ENCODE data around the gene NFKBIL1. TPM values are rescaled to one million over a fixed set of nuclear protein-coding genes. Genes with fewer than 3 reads are reported as not detected.

NFKBIL1 gene
- total RNA-seq, 2 donors from 2014 or later = 17.4 to 26.3 TPM

DNA sequence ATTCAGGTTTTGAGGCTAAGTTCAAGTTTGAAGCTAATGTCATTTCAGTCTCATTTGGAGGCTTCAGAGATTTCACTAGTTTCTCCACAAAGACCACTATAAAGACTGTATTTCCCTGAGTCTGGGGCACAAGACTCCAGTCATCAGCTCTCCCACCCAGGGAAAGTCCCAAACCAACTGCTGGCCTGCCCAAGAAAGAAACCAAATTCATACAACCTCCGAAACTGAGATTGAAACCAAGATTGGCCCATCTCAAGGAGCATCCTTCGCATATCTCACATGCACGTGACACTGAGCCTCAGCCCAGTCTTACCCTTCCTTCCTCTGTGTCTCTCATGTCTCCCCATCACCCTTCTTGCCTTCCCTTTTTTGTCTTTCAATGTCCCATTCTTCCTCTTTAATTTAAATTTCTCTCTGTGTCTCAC lies 21.1 kb downstream of the NFKBIL1 start:
- H3K9me3 Mint-ChIP-seq = no peaks in the 10 kb centered on the region
- peaks cover 4% of the 10 kb centered on the region for H3K4me1 Mint-ChIP-seq
- Histone ChIP-seq H3K4me3 (ENCODE audit: low read length) (no peak overlapping the region), H3K9ac (ENCODE audit: extremely low read depth, low read length, poor library complexity, severe bottlenecking) (no peak overlapping the region), H3K27ac (ENCODE audit: low read depth, low read length) (no peak overlapping the region), H3K27me3 (ENCODE audit: control insufficient read depth, insufficient read depth, low read length, poor library complexity, severe bottlenecking) (no peaks in the 10 kb centered on the region), H3K9me3 (ENCODE audit: control insufficient read depth, low read length) (no peaks in the 10 kb centered on the region), H3K36me3 (ENCODE audit: control insufficient read depth, insufficient read depth, low read length) (no peaks in the 10 kb centered on the region), H3K4me1 (ENCODE audit: control insufficient read depth, insufficient read depth, low read length) (no peaks in the 10 kb centered on the region)
- no peaks in the 10 kb centered on the region for H3K36me3 Mint-ChIP-seq (ENCODE audit: low read depth)
- peaks cover 3% of the 10 kb centered on the region for H3K27me3 Mint-ChIP-seq (ENCODE audit: insufficient read depth)
- no peak overlapping the region for H3K27ac Mint-ChIP-seq
- H3K4me3 Mint-ChIP-seq = no peak overlapping the region
- TF ChIP-seq, protein P1, sequence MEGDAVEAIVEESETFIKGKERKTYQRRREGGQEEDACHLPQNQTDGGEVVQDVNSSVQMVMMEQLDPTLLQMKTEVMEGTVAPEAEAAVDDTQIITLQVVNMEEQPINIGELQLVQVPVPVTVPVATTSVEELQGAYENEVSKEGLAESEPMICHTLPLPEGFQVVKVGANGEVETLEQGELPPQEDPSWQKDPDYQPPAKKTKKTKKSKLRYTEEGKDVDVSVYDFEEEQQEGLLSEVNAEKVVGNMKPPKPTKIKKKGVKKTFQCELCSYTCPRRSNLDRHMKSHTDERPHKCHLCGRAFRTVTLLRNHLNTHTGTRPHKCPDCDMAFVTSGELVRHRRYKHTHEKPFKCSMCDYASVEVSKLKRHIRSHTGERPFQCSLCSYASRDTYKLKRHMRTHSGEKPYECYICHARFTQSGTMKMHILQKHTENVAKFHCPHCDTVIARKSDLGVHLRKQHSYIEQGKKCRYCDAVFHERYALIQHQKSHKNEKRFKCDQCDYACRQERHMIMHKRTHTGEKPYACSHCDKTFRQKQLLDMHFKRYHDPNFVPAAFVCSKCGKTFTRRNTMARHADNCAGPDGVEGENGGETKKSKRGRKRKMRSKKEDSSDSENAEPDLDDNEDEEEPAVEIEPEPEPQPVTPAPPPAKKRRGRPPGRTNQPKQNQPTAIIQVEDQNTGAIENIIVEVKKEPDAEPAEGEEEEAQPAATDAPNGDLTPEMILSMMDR (conservative IDR thresholded peaks at IDR 0.05) = no peak
- DNase-seq = no peak
- WGBS, 2 experiments (ENCODE audit: insufficient coverage in 1 of 2, insufficient read length in 1 of 2) = 89 to 92% methylated on average over 3 of the region's 3 CpGs

DNA sequence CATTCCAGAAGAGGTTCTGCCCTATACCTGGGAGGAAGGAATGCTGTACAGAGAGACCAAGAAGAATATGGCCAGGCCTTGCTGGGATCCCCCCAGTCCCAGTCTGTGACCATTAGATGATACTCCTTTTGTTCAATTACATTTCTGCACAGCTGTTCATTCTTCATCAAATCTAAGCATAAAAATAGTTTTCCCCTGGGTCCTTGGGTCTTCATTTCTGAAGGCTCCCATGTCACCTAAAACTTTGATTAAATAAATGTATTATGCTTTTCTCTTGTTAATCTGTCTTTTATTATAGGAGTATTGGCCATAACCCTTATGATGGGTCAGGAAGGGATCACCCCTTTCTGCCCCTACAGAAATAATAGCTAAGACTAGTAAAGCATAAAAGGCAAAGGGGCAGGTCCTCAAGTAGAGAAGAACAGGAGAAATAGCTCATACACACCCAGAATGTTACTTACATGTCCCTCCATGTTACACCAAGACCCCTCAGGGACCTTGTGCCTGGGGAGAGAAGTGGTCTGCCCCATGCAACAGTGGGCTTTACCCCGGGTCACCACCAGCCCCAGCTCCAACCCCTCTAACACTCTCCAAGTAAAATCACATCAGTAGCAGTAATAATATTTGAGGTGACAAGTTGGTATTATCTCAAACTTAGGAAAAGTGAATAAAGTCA lies 22.6 kb downstream of the NFKBIL1 start:
- WGBS, 2 experiments (ENCODE audit: insufficient coverage in 1 of 2, insufficient read length in 1 of 2) = no CpG with 5 or more reads among the region's 1 CpG
- peaks cover 6% of the 10 kb centered on the region for H3K27me3 Mint-ChIP-seq (ENCODE audit: insufficient read depth)

DNA sequence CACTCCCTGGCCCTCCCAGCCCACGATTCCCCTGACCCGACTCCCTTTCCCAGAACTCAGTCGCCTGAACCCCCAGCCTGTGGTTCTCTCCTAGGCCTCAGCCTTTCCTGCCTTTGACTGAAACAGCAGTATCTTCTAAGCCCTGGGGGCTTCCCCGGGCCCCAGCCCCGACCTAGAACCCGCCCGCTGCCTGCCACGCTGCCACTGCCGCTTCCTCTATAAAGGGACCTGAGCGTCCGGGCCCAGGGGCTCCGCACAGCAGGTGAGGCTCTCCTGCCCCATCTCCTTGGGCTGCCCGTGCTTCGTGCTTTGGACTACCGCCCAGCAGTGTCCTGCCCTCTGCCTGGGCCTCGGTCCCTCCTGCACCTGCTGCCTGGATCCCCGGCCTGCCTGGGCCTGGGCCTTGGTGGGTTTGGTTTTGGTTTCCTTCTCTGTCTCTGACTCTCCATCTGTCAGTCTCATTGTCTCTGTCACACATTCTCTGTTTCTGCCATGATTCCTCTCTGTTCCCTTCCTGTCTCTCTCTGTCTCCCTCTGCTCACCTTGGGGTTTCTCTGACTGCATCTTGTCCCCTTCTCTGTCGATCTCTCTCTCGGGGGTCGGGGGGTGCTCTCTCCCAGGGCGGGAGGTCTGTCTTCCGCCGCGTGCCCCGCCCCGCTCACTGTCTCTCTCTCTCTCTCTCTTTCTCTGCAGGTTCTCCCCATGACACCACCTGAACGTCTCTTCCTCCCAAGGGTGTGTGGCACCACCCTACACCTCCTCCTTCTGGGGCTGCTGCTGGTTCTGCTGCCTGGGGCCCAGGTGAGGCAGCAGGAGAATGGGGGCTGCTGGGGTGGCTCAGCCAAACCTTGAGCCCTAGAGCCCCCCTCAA lies 24.9 kb downstream of the NFKBIL1 start, which contains the start of gene LTA:
LTA (plus strand) TSS at position 249 of the 871 bp plus-strand sequence; CDS start at position 703, 454 bp downstream.
- H3K27me3 Mint-ChIP-seq (ENCODE audit: insufficient read depth) = peaks cover 26% of the 10 kb centered on the region
- H3K4me1 Mint-ChIP-seq = peaks cover 7% of the 10 kb centered on the region
- Histone ChIP-seq H3K4me1 (ENCODE audit: control insufficient read depth, insufficient read depth, low read length) (peaks cover 6% of the 10 kb centered on the region), H3K9ac (ENCODE audit: extremely low read depth, low read length, poor library complexity, severe bottlenecking) (no peak within 1 kb of the TSS), H3K36me3 (ENCODE audit: control insufficient read depth, insufficient read depth, low read length) (no peaks in the 10 kb centered on the region), H3K4me3 (ENCODE audit: low read length) (no peak within 1 kb of the TSS), H3K27me3 (ENCODE audit: control insufficient read depth, insufficient read depth, low read length, poor library complexity, severe bottlenecking) (no peaks in the 10 kb centered on the region), H3K27ac (ENCODE audit: low read depth, low read length) (no peak within 1 kb of the TSS), H3K9me3 (ENCODE audit: control insufficient read depth, low read length) (no peaks in the 10 kb centered on the region)
- no peak for DNase-seq
- no peak within 1 kb of the TSS for H3K4me3 Mint-ChIP-seq
- no peak within 1 kb of the TSS for H3K27ac Mint-ChIP-seq
- TF ChIP-seq, protein P1 (conservative IDR thresholded peaks at IDR 0.05) = no peak
- 93 to 97% methylated on average over 20 to 27 of the region's 27 CpGs for WGBS, 2 experiments (ENCODE audit: insufficient coverage in 1 of 2, insufficient read length in 1 of 2)
- H3K36me3 Mint-ChIP-seq (ENCODE audit: low read depth) = no peaks in the 10 kb centered on the region
- no peaks in the 10 kb centered on the region for H3K9me3 Mint-ChIP-seq

More for the DNA sequence above, 22.6 kb downstream of the NFKBIL1 start:
- Histone ChIP-seq H3K36me3 (ENCODE audit: control insufficient read depth, insufficient read depth, low read length) (no peaks in the 10 kb centered on the region), H3K9ac (ENCODE audit: extremely low read depth, low read length, poor library complexity, severe bottlenecking) (no peak overlapping the region), H3K27ac (ENCODE audit: low read depth, low read length) (no peak overlapping the region), H3K4me1 (ENCODE audit: control insufficient read depth, insufficient read depth, low read length) (peaks cover 6% of the 10 kb centered on the region), H3K9me3 (ENCODE audit: control insufficient read depth, low read length) (no peaks in the 10 kb centered on the region), H3K27me3 (ENCODE audit: control insufficient read depth, insufficient read depth, low read length, poor library complexity, severe bottlenecking) (no peaks in the 10 kb centered on the region), H3K4me3 (ENCODE audit: low read length) (no peak overlapping the region)
- no peak for DNase-seq
- Mint-ChIP-seq H3K4me3 (no peak overlapping the region), H3K4me1 (peaks cover 7% of the 10 kb centered on the region), H3K9me3 (no peaks in the 10 kb centered on the region), H3K27ac (no peak overlapping the region), H3K36me3 (ENCODE audit: low read depth) (no peaks in the 10 kb centered on the region)
- TF ChIP-seq, protein P1 (conservative IDR thresholded peaks at IDR 0.05) = no peak
